Activated T-helper 17 cell treated with anti-CD3 and anti-CD28 coated beads, Interleukin-2, amount 50 U/mL, for 72 hours (primary cell): ENCODE measurements around the gene KCNJ6. TPM values are rescaled to one million over a fixed set of nuclear protein-coding genes. Genes with fewer than 3 reads are reported as not detected.
"Not testable (repeated sequence)": the region's sequence is repeated elsewhere in the genome, so short reads cannot be mapped to it uniquely, and the experiment has no call there.

ENCODE experiments used
- ATAC-seq: fragments of 150-1000 bp; cut with Tn5 transposase; replicated peaks from 2 replicates; pipeline ENCODE4 v1.10.0; 2021; ENCODE audit warnings: mild to moderate bottlenecking, moderate library complexity
- H3K27ac Mint-ChIP-seq: one replicate; pipeline ENCODE4 v1.8.0; 2022; ENCODE audit warnings: mixed read lengths
- H3K27me3 Mint-ChIP-seq: one replicate; pipeline ENCODE4 v1.8.0; 2022; ENCODE audit warnings: mixed read lengths
- H3K36me3 Mint-ChIP-seq: one replicate; pipeline ENCODE4 v1.8.0; 2022; ENCODE audit warnings: low read depth, mild to moderate bottlenecking, mixed read lengths
- H3K4me1 Mint-ChIP-seq: one replicate; pipeline ENCODE4 v1.8.0; 2022; ENCODE audit warnings: mixed read lengths
- H3K4me3 Mint-ChIP-seq: one replicate; pipeline ENCODE4 v1.8.0; 2022; ENCODE audit warnings: mild to moderate bottlenecking, mixed read lengths
- H3K9me3 Mint-ChIP-seq: one replicate; pipeline ENCODE4 v1.8.0; 2022; ENCODE audit warnings: mixed read lengths
- total RNA-seq, 2 donors: library from RNA; stranded (reverse); gene quantifications; one replicate each; pipeline ENCODE4 v1.2.3, GENCODE V29; 2022

KCNJ6 gene
- total RNA-seq, 2 donors from 2014 or later = not detected

GRCh38 chr21:37675202-37675801 is 241.0 kb downstream of the KCNJ6 start:
- Mint-ChIP-seq H3K4me1 (peaks cover 5% of the 10 kb centered on the region), H3K4me3 (no peak overlapping the region), H3K27ac (no peak overlapping the region), H3K36me3 (no peaks in the 10 kb centered on the region), H3K9me3 (no peaks in the 10 kb centered on the region), H3K27me3 (peaks cover 33% of the 10 kb centered on the region)
- ATAC-seq = peak; percentile 57

- no peaks in the 10 kb centered on the region for H3K9me3 Mint-ChIP-seq
- no peaks in the 10 kb centered on the region for H3K36me3 Mint-ChIP-seq
- peaks cover 33% of the 10 kb centered on the region for H3K27me3 Mint-ChIP-seq
- peaks cover 5% of the 10 kb centered on the region for H3K4me1 Mint-ChIP-seq
- ATAC-seq = no peak
- no peak overlapping the region for H3K4me3 Mint-ChIP-seq
- H3K27ac Mint-ChIP-seq = no peak overlapping the region
These were observed 242.3 kb downstream of the KCNJ6 start for GRCh38 chr21:37673801-37674575.

GRCh38 chr21:37671381-37671780 is 244.9 kb downstream of the KCNJ6 start:
- Mint-ChIP-seq H3K36me3 (no peaks in the 10 kb centered on the region), H3K4me1 (no peaks in the 10 kb centered on the region), H3K4me3 (no peak overlapping the region), H3K9me3 (no peaks in the 10 kb centered on the region), H3K27ac (no peak overlapping the region), H3K27me3 (peaks cover 21% of the 10 kb centered on the region)
- no peak for ATAC-seq

GRCh38 chr21:37670883-37671282 is 245.4 kb downstream of the KCNJ6 start:
- H3K4me1 Mint-ChIP-seq = no peaks in the 10 kb centered on the region
- H3K4me3 Mint-ChIP-seq = no peak overlapping the region
- peaks cover 21% of the 10 kb centered on the region for H3K27me3 Mint-ChIP-seq
- no peak for ATAC-seq
- H3K36me3 Mint-ChIP-seq = no peaks in the 10 kb centered on the region
- no peaks in the 10 kb centered on the region for H3K9me3 Mint-ChIP-seq
- H3K27ac Mint-ChIP-seq = no peak overlapping the region

GRCh38 chr21:37669249-37669648 is 247.0 kb downstream of the KCNJ6 start:
- Mint-ChIP-seq H3K36me3 (no peaks in the 10 kb centered on the region), H3K27ac (peak overlapping the region; percentile 11), H3K4me3 (no peak overlapping the region), H3K9me3 (no peaks in the 10 kb centered on the region), H3K27me3 (peaks cover 16% of the 10 kb centered on the region), H3K4me1 (no peaks in the 10 kb centered on the region)
- ATAC-seq = no peak

- Mint-ChIP-seq H3K36me3 (no peaks in the 10 kb centered on the region), H3K4me3 (no peak overlapping the region), H3K9me3 (no peaks in the 10 kb centered on the region), H3K27ac (peak overlapping the region; percentile 11), H3K27me3 (peaks cover 11% of the 10 kb centered on the region), H3K4me1 (no peaks in the 10 kb centered on the region)
- no peak for ATAC-seq
These were observed 247.6 kb downstream of the KCNJ6 start for GRCh38 chr21:37668462-37669239.

GRCh38 chr21:37667380-37667779 is 248.9 kb downstream of the KCNJ6 start:
- Mint-ChIP-seq H3K27ac (no peak overlapping the region), H3K36me3 (no peaks in the 10 kb centered on the region), H3K4me3 (no peak overlapping the region), H3K4me1 (no peaks in the 10 kb centered on the region), H3K9me3 (no peaks in the 10 kb centered on the region), H3K27me3 (peaks cover 6% of the 10 kb centered on the region)
- no peak for ATAC-seq

- H3K9me3 Mint-ChIP-seq = no peaks in the 10 kb centered on the region
- no peaks in the 10 kb centered on the region for H3K36me3 Mint-ChIP-seq
- no peak overlapping the region for H3K27ac Mint-ChIP-seq
- no peaks in the 10 kb centered on the region for H3K4me1 Mint-ChIP-seq
- no peak overlapping the region for H3K4me3 Mint-ChIP-seq
- H3K27me3 Mint-ChIP-seq = peaks cover 5% of the 10 kb centered on the region
- ATAC-seq = no peak
These were observed 250.8 kb downstream of the KCNJ6 start for GRCh38 chr21:37665230-37666024.

GRCh38 chr21:37662227-37662626 is 254.0 kb downstream of the KCNJ6 start:
- not testable (repeated sequence) for H3K4me1 Mint-ChIP-seq, H3K36me3 Mint-ChIP-seq, H3K4me3 Mint-ChIP-seq, H3K27ac Mint-ChIP-seq, ATAC-seq, H3K27me3 Mint-ChIP-seq, H3K9me3 Mint-ChIP-seq

- Mint-ChIP-seq H3K4me1 (no peaks in the 10 kb centered on the region), H3K9me3 (no peaks in the 10 kb centered on the region), H3K27ac (no peak overlapping the region), H3K4me3 (no peak overlapping the region), H3K27me3 (peaks cover 10% of the 10 kb centered on the region), H3K36me3 (no peaks in the 10 kb centered on the region)
- no peak for ATAC-seq
These were observed 255.5 kb downstream of the KCNJ6 start for GRCh38 chr21:37660709-37661108.

- Mint-ChIP-seq H3K36me3 (no peaks in the 10 kb centered on the region), H3K4me1 (no peaks in the 10 kb centered on the region), H3K4me3 (no peak overlapping the region), H3K27me3 (peaks cover 10% of the 10 kb centered on the region), H3K9me3 (no peaks in the 10 kb centered on the region), H3K27ac (no peak overlapping the region)
- no peak for ATAC-seq
These were observed 256.4 kb downstream of the KCNJ6 start for GRCh38 chr21:37659874-37660273.

GRCh38 chr21:37658817-37659458 is 257.3 kb downstream of the KCNJ6 start:
- Mint-ChIP-seq H3K27me3 (peaks cover 10% of the 10 kb centered on the region), H3K36me3 (no peaks in the 10 kb centered on the region), H3K27ac (no peak overlapping the region)

GRCh38 chr21:37658121-37658816 is 258.0 kb downstream of the KCNJ6 start:
- no peaks in the 10 kb centered on the region for H3K36me3 Mint-ChIP-seq
- H3K4me1 Mint-ChIP-seq = no peaks in the 10 kb centered on the region
- no peak overlapping the region for H3K4me3 Mint-ChIP-seq
- no peak overlapping the region for H3K27ac Mint-ChIP-seq
- no peaks in the 10 kb centered on the region for H3K9me3 Mint-ChIP-seq
- ATAC-seq = no peak
- peaks cover 10% of the 10 kb centered on the region for H3K27me3 Mint-ChIP-seq

More at GRCh38 chr21:37658817-37659458, 257.3 kb downstream of the KCNJ6 start:
- Mint-ChIP-seq H3K9me3 (no peaks in the 10 kb centered on the region), H3K4me3 (no peak overlapping the region), H3K4me1 (no peaks in the 10 kb centered on the region)
- ATAC-seq = no peak
